MG63 (cell line): ENCODE measurements around the gene MEP1B. TPM values are rescaled to one million over a fixed set of nuclear protein-coding genes. Genes with fewer than 3 reads are reported as not detected.
A peak's percentile ranks its signal among the peaks of the same experiment; 100 is the strongest.
"Not testable (repeated sequence)": the region's sequence is repeated elsewhere in the genome, so short reads cannot be mapped to it uniquely, and the experiment has no call there.

Experiments
- DNase-seq: peaks from one replicate; pipeline ENCODE4 v3.0.0-alpha.2; 2020
- H3K27me3 ChIP-seq: fragments of 250-450 bp; sonication (Bioruptor Pico); 2 replicates; pipeline ENCODE4 v1.5.1; 2020; ENCODE audit warnings: mild to moderate bottlenecking, moderate library complexity
- H3K36me3 ChIP-seq: fragments of 250-450 bp; sonication (Bioruptor Pico); 2 replicates; pipeline ENCODE4 v1.5.1; 2020; ENCODE audit warnings: mild to moderate bottlenecking, moderate library complexity
- H3K4me3 ChIP-seq: fragments of 250-450 bp; sonication (Bioruptor Pico); 2 replicates; pipeline ENCODE4 v1.5.1; 2020; ENCODE audit warnings: mild to moderate bottlenecking, moderate library complexity
- H3K9me3 ChIP-seq: fragments of 250-450 bp; sonication (Bioruptor Pico); 2 replicates; pipeline ENCODE4 v1.5.1; 2020; ENCODE audit warnings: mild to moderate bottlenecking, moderate library complexity
- total RNA-seq: library from RNA; depleted of rRNA; stranded (reverse); fragments of >200 nt; shearing (Covaris generic); gene quantifications from 2 replicates; pipeline ENCODE4 v1.2.3, GENCODE V29; 2014; ENCODE audit warnings: low replicate concordance

The MEP1B gene
- total RNA-seq, 1 experiment from 2014 or later, result 0.20 TPM

DNA sequence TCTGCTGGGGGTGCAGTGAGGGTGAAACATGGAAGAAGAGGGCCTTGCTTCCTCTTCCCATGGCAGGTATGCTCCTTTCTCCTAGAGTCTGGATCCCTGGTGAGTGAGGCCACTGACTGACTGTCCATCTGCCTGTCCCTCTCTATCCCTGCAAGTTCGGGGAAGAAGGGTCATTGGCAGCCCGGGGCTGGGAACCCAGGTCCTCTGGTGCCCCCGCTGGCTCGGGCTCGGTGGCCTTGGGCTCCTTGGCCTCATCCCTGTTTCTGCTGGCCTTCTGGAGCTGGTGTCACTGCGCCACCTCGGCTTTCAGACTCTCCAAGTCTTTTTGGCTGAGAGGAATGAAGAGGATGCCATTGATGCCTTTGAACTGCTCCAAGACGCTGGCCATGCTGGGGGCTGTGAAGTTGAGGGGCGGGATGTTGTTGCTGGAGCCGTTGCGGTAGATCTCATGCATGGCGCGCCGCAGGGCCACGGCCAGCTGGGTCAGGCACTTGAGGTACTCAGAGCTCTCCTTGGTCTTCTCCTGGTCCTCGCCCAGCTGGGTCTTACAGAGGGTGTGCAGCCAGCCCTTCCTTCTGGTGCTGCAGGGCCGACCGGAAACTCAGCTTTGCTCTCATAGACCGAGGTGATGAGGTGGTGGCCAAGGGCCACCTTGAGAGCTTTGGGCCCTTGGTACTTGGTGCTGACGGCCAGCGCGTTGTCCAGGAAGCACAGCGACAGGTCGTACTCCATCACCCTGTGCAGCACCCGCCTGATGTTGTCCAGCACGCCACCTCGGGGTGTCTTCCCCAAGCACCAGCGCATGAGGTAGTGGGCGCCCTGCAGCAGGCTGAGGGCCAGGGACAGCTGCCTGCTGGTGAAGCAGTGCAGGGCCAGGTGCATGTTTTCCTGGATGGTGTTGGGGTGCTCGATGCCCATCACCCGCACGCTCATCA is 6.3 kb downstream of the MEP1B start:
- no peak for DNase-seq
- H3K27me3 ChIP-seq, result no peaks in the 10 kb centered on the region
- no peaks in the 10 kb centered on the region for H3K36me3 ChIP-seq
- no peak overlapping the region for H3K4me3 ChIP-seq
- no peaks in the 10 kb centered on the region for H3K9me3 ChIP-seq

DNA sequence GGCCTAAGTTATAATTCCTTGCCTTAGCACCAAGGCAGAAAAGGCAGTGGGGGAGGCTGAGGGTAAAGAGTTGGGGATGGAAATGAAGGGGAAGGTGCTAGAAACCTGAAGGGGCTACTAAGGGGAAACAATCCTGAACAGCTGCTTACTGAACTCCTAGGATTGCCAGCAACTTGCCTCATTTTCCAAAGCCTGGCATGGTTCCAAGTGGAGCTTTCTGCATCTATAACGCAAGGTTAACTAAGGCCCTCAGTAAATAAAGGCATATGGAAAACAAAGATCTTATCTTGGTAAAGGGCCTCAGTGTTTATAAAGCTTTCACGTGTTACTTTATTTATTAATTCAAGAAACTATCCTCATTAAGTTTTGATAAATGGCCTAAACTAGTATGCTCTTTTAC is 10.9 kb downstream of the MEP1B start:
- H3K27me3 ChIP-seq, result no peaks in the 10 kb centered on the region
- no peak for DNase-seq

DNA sequence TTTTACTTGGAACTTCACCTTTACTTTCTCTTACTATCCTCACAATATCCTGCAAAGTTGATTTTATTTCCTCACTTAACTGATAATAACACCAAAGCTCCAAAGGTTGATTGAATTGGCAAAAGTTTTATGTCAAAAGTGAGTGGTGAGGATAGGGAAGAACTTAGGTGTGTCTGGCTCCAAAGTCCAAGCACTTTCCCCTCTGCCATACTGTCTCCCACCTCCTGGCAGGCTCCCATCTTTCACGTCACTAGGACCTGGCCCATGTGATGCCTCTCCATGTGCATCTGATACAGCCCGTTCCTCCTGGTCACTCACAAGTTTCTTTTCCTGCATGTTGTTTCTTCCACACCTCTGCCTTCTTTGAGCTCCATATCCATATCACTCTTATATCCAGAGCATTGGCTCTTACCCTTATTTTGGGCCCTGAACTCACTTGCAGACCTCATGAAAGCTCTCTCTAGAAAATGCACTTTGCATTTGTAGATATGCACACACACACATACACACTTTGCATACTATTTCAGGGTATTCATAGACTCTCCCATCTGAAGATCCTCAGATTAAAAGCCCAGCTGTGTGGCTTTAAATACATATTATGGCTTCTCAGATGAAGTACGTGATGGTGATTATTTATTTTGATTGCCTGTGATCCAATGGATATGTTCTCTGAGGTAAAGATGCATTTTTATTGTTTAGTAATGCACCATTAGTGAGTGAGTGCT is 12.3 kb downstream of the MEP1B start:
- H3K4me3 ChIP-seq, result no peak overlapping the region
- H3K9me3 ChIP-seq, result no peaks in the 10 kb centered on the region
- H3K27me3 ChIP-seq, result no peaks in the 10 kb centered on the region
- no peak for DNase-seq
- H3K36me3 ChIP-seq, result no peaks in the 10 kb centered on the region

More for the DNA sequence above, 10.9 kb downstream of the MEP1B start:
- Histone ChIP-seq H3K4me3 (no peak overlapping the region), H3K9me3 (no peaks in the 10 kb centered on the region), H3K36me3 (no peaks in the 10 kb centered on the region)

DNA sequence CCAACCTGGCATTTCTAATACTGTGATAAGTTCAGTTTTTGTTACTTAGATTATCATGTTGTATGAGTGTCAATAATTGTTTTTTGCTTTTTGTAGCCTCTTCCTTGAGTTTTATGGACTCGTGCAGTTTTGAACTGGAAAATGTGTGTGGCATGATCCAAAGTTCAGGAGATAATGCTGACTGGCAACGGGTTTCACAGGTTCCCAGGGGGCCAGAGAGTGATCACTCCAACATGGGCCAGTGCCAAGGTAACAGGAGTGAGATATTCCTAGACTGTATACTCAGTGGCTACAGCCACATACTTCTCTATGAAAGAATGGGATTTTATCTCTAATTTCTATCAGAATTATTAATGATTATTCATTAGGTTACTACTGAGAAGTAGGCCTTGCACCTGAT is 18.2 kb downstream of the MEP1B start:
- Histone ChIP-seq H3K4me3 (no peak overlapping the region), H3K27me3 (no peaks in the 10 kb centered on the region), H3K36me3 (no peaks in the 10 kb centered on the region), H3K9me3 (no peaks in the 10 kb centered on the region)
- DNase-seq, result no peak

DNA sequence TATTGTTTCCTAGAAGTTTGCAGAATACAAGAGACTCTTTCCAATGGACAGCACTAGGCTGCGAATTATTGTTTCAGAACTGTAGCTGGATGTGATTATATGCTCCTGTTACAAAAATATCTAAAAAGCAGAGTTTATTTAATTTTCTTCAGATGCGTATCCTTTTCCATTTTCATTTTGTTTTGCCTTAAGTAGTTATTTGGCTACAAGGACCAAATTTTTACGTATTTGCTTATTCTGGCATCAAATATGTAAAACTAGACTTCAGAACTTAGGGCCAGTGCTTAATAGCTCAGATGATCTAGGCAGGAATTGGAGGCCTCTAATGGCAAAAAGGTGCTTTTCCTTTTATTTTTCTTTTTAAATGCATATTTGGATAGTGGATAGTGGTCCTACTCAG is 18.7 kb downstream of the MEP1B start:
- Histone ChIP-seq H3K36me3 (no peaks in the 10 kb centered on the region), H3K4me3 (no peak overlapping the region), H3K9me3 (no peaks in the 10 kb centered on the region), H3K27me3 (no peaks in the 10 kb centered on the region)
- DNase-seq, result no peak

DNA sequence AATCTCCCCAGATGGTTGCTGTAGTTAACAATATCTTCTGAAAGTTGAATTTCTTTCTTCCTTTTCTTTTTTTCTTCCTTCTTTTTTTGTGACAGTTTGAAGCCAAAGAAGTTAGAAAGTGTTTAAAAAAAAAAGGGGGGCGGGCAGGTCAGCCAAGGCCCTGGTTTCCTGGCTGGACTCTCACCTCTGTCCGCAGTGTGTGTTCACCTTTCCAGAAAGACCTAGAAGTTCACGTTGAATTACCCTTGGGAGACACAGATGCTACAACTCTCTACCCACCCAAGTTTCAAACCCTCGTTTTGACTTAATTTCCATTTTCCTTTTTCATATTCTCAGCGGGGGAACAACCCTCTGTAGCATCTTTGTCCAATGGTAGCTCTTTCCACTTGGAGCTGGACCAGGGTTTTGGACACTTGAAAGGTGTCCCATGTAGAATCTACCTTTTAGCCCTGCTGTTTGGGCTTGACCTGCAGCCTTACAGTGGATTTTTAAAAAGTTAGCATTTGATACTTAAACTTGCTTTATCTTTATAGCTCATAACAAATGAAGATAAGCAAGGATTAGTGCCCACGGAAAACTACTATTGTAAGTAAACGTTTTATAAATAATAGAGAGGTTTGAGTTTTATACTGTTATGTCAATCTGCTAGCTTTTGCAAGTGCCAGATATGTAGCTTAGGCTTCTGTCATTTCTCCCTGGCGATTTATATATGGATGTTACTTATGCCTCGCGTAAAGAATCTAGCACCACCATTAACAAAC is 20.0 kb downstream of the MEP1B start:
- H3K36me3 ChIP-seq, result no peaks in the 10 kb centered on the region
- no peak overlapping the region for H3K4me3 ChIP-seq
- no peaks in the 10 kb centered on the region for H3K9me3 ChIP-seq
- DNase-seq, result no peak
- no peaks in the 10 kb centered on the region for H3K27me3 ChIP-seq

DNA sequence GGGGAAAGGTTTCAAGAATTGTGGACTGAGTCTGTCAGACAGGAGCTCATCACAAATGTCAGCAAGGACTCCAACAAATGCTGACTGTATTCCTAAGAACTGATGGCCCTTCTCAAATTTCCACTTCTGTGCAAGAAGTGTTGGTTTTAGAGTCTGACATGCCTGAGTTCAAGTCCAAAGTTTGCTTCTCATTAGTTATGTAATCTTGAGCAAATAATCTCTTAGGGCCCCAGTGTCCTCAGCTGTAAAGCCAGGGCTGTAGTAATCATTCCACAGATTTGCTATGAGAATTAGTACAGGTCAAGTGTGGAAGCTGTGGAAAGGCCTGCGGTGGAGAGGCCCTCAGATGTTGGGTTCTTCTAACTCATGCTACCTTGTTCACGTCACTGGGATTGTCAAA is 23.9 kb downstream of the MEP1B start:
- no peaks in the 10 kb centered on the region for H3K9me3 ChIP-seq
- DNase-seq, result no peak
- no peaks in the 10 kb centered on the region for H3K36me3 ChIP-seq
- H3K27me3 ChIP-seq, result no peaks in the 10 kb centered on the region
- H3K4me3 ChIP-seq, result no peak overlapping the region

DNA sequence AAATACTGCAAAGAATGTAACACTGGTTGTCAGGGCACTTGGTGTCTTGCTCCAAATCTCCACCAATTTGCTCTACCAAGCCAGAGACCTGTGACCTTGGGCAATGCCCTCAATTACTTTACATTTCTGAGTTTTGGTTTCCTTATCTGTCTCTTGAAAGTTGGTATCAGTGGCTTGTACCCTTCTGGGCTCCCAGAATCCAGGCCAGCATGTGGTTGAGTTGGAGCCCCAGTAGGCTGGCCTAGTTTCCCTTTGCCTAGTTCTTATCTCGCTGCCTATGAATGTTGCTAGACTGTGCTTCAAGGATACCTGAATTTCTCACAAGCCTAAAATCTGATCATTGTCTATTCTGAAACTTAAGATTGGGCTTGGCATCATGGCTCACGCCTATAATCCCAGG is 26.6 kb downstream of the MEP1B start:
- no peaks in the 10 kb centered on the region for H3K36me3 ChIP-seq
- no peak for DNase-seq
- H3K9me3 ChIP-seq, result no peaks in the 10 kb centered on the region
- H3K4me3 ChIP-seq, result no peak overlapping the region
- no peaks in the 10 kb centered on the region for H3K27me3 ChIP-seq

DNA sequence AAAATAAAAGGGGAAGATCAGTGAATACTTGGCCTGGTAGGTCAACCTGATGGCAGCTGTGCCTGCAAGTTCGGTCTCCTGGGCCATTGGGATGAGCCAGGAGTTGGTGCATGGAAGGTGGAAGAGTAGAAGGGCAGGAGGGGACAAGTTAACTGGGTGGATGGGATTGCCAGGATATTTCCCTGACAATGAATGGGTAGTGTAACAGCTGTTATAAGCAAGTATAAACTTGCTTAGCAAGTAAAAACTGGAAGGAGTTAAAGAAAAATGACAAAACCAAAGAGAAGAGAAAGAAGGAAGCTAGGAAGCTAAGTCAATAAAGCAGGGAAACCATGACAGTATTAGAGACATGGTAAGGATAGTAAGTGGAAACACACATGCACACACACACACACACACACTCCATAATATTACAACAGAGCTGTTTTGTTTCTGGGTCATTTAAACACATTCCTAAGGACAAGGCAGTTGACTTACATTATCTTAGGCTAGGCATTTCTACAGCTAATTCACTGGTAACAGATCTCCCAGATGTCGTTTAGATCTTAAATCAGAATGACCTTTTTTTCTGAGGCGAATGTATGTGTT is 29.7 kb downstream of the MEP1B start:
- H3K27me3 ChIP-seq, result no peaks in the 10 kb centered on the region
- H3K9me3 ChIP-seq, result no peaks in the 10 kb centered on the region
- no peaks in the 10 kb centered on the region for H3K36me3 ChIP-seq
- DNase-seq, result no peak
- H3K4me3 ChIP-seq, result no peak overlapping the region

DNA sequence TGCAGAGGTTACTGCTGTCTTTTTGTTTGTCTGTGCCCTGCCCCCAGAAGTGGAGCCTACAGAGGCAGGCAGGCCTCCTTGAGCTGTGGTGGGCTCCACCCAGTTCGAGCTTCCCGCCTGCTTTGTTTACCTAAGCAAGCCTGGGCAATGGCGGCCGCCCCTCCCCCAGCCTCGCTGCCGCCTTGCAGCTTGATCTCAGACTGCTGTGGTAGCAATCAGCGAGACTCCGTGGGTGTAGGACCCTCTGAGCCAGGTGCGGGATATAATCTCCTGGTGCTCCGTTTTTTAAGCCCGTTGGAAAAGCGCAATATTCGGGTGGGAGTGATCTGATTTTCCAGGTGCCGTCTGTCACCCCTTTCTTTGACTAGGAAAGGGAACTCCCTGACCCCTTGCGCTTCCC is 43.5 kb downstream of the MEP1B start:
- H3K36me3 ChIP-seq, DNase-seq, H3K27me3 ChIP-seq, H3K9me3 ChIP-seq, H3K4me3 ChIP-seq: not testable (repeated sequence)

DNA sequence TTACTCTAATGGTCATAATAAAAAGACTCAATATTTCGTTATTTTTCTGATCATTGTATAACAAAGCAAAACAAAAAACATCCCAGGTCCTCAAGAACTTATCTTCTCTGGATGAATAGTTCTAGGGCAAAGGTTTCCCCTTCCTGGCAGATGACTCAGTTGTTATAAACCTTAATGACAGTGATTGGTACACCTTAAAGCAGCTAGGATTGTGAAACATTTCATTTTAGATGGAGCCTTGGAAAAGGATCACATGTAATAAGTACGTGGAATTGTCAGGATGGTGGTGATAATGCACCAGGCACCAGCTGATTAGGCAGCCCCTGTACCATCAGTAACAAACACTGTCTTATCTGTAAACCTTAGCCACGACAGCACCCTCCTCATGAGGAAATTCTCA is 47.2 kb downstream of the MEP1B start:
- H3K27me3 ChIP-seq, result no peaks in the 10 kb centered on the region
- no peak for DNase-seq
- H3K9me3 ChIP-seq, result no peaks in the 10 kb centered on the region
- no peaks in the 10 kb centered on the region for H3K36me3 ChIP-seq
- H3K4me3 ChIP-seq, result no peak overlapping the region

DNA sequence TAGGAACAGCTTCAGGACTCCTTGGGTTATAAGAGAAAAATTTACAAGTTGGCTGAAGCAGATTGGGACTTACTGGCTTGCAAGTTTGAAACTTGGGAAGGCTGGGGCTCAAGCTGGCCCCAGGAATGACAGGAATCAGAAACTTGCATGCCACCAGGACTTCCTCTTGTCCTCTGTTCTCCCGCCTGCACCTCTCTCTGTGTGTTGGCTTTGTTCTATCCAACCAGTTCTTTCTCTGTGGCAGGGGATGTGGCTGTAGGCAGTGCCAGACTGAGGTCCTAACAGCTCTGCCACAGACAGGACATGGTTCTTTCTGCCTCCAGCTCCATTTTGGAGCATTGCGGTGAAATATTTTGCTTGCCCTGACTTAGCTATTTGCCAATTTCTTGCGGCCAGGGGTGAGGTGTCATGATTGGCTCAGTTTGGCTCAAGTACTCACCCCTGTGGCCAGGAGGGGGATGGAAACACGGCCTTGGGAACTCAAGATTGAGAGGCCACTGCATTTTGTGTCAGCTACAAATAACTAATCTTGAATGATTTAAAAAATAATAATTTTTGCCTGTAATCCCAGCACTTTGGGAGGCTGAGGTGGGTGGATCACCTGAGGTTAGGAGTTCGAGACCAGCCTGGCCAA is 48.9 kb downstream of the MEP1B start:
- H3K36me3 ChIP-seq, result no peaks in the 10 kb centered on the region
- no peaks in the 10 kb centered on the region for H3K9me3 ChIP-seq
- peak; percentile 2 for DNase-seq
- H3K27me3 ChIP-seq, result no peaks in the 10 kb centered on the region
- no peak overlapping the region for H3K4me3 ChIP-seq

DNA sequence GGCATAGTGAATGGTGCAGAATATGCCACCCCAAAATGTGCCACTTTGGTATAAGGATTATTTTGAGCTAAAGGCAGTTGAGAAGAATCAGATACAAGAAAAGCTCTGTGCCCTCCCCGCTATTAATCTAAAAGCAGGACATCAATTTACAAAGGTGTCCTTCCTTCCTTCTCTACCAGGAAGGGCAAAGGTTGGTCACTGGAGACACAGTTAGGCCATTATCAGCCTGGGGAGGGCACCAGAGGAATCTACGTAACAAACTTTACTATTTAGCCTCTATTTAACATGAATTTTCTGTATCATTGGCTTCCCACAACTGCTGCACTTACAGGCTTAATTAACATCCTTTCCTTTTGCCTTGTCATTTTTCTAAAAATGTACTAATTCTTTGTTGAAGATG is 52.6 kb downstream of the MEP1B start:
- no peak overlapping the region for H3K4me3 ChIP-seq
- H3K36me3 ChIP-seq, result no peaks in the 10 kb centered on the region
- H3K27me3 ChIP-seq, result no peaks in the 10 kb centered on the region
- no peak for DNase-seq
- H3K9me3 ChIP-seq, result no peaks in the 10 kb centered on the region

DNA sequence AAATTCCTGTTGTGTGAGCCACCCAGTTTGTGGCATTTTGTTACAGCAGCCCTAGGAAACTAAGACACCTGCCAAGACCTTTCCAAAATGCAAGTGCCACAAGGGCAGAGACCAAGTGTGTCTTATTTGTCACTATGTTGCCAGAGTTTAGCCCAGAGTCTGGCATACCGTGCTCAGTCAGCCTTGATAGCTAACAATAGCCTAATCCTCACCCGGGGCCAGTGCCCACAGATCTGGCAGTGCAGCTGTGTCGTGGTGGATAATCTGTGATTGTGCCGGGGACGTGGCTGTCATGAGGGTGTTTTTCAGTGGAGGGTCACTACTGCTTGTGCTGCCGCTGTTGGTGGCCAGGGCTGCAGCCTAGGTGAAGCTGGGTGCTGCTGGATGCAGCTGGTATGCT is 53.5 kb downstream of the MEP1B start:
- H3K9me3 ChIP-seq, result no peaks in the 10 kb centered on the region
- H3K36me3 ChIP-seq, result no peaks in the 10 kb centered on the region
- DNase-seq, result no peak
- no peaks in the 10 kb centered on the region for H3K27me3 ChIP-seq
- no peak overlapping the region for H3K4me3 ChIP-seq

DNA sequence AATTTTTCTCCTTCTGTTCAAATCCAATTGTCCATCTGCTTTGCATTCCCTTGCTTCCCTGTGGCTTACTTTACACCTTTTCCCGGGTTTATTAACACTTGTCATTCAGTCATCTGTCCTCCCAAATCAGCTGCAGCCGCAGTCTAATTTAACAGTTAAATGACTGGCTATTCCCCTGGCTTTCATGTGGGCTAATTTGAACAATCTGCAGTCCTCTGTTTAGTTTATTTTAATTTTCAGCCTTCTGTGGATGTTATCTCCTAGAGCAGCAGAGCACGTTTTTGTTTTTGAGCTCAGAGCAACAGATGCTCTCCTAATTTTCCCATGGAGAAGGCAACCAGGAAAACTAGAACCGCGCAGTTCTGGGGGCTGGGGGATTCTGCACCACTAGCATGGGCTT is 55.0 kb downstream of the MEP1B start:
- Histone ChIP-seq H3K27me3 (no peaks in the 10 kb centered on the region), H3K4me3 (no peak overlapping the region), H3K9me3 (no peaks in the 10 kb centered on the region), H3K36me3 (no peaks in the 10 kb centered on the region)
- DNase-seq, result no peak

DNA sequence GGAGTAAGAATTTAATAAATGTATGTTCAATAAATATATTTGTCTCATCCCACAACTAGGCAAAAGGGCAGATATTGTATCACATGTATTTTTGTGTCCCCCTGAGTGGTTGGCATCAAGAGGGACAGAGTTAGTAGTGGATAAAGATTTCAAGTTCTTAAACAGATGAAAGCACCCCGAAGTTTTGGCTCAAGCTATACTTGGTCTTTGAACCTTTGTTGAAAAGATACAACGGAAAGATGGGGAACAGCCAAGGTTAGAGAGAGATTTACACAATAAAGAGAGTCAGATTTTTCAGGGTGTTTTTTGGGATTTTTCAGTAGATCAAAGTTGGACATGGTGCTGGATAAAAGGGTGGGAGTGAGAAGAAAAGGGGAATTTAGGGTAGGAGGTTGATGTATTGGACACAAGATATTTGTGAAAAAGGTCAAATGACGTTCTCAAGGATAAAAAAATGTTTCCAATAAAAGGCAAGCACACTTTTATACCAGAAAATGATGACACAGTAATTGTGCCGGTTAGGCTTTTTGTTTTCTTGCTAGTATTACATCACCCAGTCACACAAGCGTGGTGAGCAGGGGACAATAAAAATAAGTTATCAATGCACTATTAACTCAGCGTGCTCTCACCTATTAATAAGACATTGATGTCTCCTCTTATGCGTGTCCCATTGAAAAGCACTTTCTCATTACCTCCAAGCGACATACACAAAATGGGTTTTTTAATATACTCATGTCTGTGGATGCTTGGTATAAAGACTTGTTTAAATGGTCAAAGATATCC is 59.5 kb downstream of the MEP1B start:
- no peak overlapping the region for H3K4me3 ChIP-seq
- no peaks in the 10 kb centered on the region for H3K9me3 ChIP-seq
- no peaks in the 10 kb centered on the region for H3K27me3 ChIP-seq
- no peaks in the 10 kb centered on the region for H3K36me3 ChIP-seq
- no peak for DNase-seq
